Body of pancreas (tissue), 4 donors: ENCODE measurements around the gene PDLIM7. TPM values are rescaled to one million over a fixed set of nuclear protein-coding genes. Genes with fewer than 3 reads are reported as not detected.

Source experiments
- ATAC-seq: fragments of 150-250 bp; one replicate; pipeline ENCODE4 v1.9.1; 2016
- DNase-seq, 4 donors: peaks; one replicate each; pipeline ENCODE4 v3.0.0-alpha.2; 2019
- H3K27ac ChIP-seq, 4 donors: fragments of 200-600 bp; sonication (generic); 1 replicate in 3 of 4; 2 replicates in 1 of 4; pipeline versions ENCODE4 v1.5.1 to v1.6.1; 2016 to 2019; ENCODE audit warnings: mild to moderate bottlenecking in 1 of 4, mixed read lengths in 1 of 4, moderate library complexity in 1 of 4
- H3K27me3 ChIP-seq, 2 donors: fragments of 200-600 bp; sonication (generic); one replicate each; pipeline ENCODE4 v1.6.0; 2016; ENCODE audit warnings: mild to moderate bottlenecking in 1 of 2
- H3K36me3 ChIP-seq, 2 donors: fragments of 200-600 bp; sonication (generic); replicated peaks in 1 of 2; 2 replicates each; pipeline ENCODE4 v1.5.1; 2016; ENCODE audit warnings: low read depth in 2 of 2; ENCODE audit not compliant: insufficient read depth in 1 of 2
- H3K4me1 ChIP-seq: fragments of 200-600 bp; sonication (generic); one replicate; pipeline ENCODE4 v1.6.0; 2016
- H3K4me3 ChIP-seq, 2 donors: fragments of 200-600 bp; sonication (generic); 1 replicate in 1 of 2; 2 replicates in 1 of 2; pipeline ENCODE4 v1.5.1; 2016 to 2019
- H3K9me3 ChIP-seq, 3 donors: fragments of 200-600 bp; sonication (generic); 1 replicate in 2 of 3; 2 replicates in 1 of 3; pipeline ENCODE4 v1.5.1; 2016
- CTCF ChIP-seq, 7 experiments: fragments of 450-650 bp in 4 of 7; fragments of 200-600 bp in 3 of 7; sonication (generic) in 3 of 7; IDR thresholded peaks; one replicate each; pipeline ENCODE4 v1.5.1; 2016 to 2019; ENCODE audit warnings: antibody characterized with exemption in 7 of 7
- POLR2A ChIP-seq, 3 donors: fragments of 450-650 bp; IDR thresholded peaks; one replicate each; pipeline ENCODE4 v1.6.1; 2016; ENCODE audit warnings: antibody characterized with exemption in 3 of 3, mild to moderate bottlenecking in 2 of 3
- WGBS, 2 donors: methylation state at CpG; one replicate each; pipeline ENCODE4 v1.1.5; 2017; 5-methylcytosine and 5-hydroxymethylcytosine counted together
- intact Hi-C: fragments of 100-400 bp; cut with DNase I; formaldehyde crosslinking; loops from one replicate; pipeline ENCODE4 v1.15.1; 2023
- total RNA-seq, 2 donors: library from RNA; depleted of rRNA; stranded (reverse); fragments of >200 nt; gene quantifications; one replicate each; pipeline ENCODE4 v1.1.0, GENCODE V29; 2016

Gene PDLIM7
- total RNA-seq, 2 donors from 2014 or later = 7.3 to 15.8 TPM

DNA sequence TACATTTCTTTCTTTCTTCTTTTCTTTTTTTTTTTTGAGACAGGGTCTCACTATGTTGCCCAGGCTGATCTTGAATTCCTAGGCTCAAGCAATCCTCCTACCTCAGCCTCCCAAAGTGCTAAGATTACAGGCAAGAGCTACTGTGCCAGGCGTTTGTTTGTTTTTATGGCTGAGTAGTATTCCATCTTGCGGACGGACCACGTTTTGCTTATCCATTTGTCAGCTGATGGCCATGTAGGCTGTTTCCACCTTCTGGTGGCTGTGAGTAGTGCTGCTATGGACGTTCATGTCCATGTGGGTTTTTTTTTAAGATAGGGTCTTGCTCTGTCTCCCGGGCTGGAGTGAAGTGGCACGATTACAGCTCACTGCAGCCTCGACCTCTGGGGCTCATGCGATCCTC is 9.8 kb upstream of the PDLIM7 start:
- H3K27ac ChIP-seq = no peak overlapping the region
- WGBS, 2 donors = 44 to 54% methylated on average over 9 of the region's 9 CpGs
- peaks cover 14% of the 10 kb centered on the region for H3K4me1 ChIP-seq
- no peak overlapping the region for H3K4me3 ChIP-seq
- intact Hi-C loops = no loop called here
- DNase-seq (no peak), ATAC-seq (no peak)
- TF ChIP-seq POLR2A (IDR thresholded peaks at IDR 0.05) (no peak), CTCF (IDR thresholded peaks at IDR 0.05) (peak in 1 of 7 experiments; percentile 8)
- no peaks in the 10 kb centered on the region for H3K9me3 ChIP-seq
- peaks cover 6 to 12% of the 10 kb centered on the region in 2 donors for H3K36me3 ChIP-seq
- no peaks in the 10 kb centered on the region for H3K27me3 ChIP-seq

DNA sequence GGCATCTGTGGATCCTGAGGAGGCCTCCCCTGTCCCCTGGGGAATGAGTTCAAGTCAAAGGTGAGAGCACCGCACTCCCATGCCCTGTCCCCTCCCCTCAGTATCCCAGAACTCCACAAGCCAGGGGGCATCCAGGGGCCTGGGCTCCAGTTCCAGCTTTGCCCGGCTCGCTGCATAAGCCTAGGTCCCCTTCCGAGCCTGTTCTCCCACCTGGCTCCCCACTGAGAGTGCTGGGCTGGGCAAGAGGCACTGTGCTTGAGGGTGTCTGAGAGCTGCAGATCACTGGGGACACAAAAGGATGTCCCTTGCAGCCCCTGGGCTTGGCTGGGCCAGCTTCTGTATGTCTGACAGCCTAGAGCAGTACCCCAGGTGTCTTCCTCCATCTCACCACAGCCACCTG is 7.7 kb upstream of the PDLIM7 start:
- Histone ChIP-seq H3K9me3 (no peaks in the 10 kb centered on the region), H3K27me3 (no peaks in the 10 kb centered on the region), H3K36me3 (no peaks in the 10 kb centered on the region), H3K27ac (no peak overlapping the region), H3K4me3 (no peak overlapping the region), H3K4me1 (peaks cover 12% of the 10 kb centered on the region)
- intact Hi-C loops = no loop called here
- TF ChIP-seq CTCF (IDR thresholded peaks at IDR 0.05) (no peak), POLR2A (IDR thresholded peaks at IDR 0.05) (no peak)
- 88 to 95% methylated on average over 4 of the region's 4 CpGs for WGBS, 2 donors
- no peak for DNase-seq
- ATAC-seq = no peak

- no peak for ATAC-seq
- Histone ChIP-seq H3K4me3 (no peak overlapping the region), H3K27me3 (no peaks in the 10 kb centered on the region)
Measured at GRCh38 chr5:177504086-177505056, 7.0 kb upstream of the PDLIM7 start.

GRCh38 chr5:177503351-177504085 is 6.1 kb upstream of the PDLIM7 start:
- TF ChIP-seq CTCF (IDR thresholded peaks at IDR 0.05) (no peak), POLR2A (IDR thresholded peaks at IDR 0.05) (no peak)
- peaks cover 6% of the 10 kb centered on the region for H3K4me1 ChIP-seq
- no peaks in the 10 kb centered on the region for H3K27me3 ChIP-seq
- no peak overlapping the region for H3K27ac ChIP-seq
- no peak overlapping the region for H3K4me3 ChIP-seq
- H3K36me3 ChIP-seq = no peaks in the 10 kb centered on the region
- no peak for ATAC-seq
- intact Hi-C loops = loop anchor here (5.0 kb wide), 1 partner anchor 116 kb away; no protein-coding TSS in a partner anchor
- no peak for DNase-seq
- H3K9me3 ChIP-seq = no peaks in the 10 kb centered on the region
- 73 to 78% methylated on average over 8 to 23 of the region's 24 CpGs for WGBS, 2 donors

More at GRCh38 chr5:177504086-177505056, 7.0 kb upstream of the PDLIM7 start:
- 82 to 87% methylated on average over 3 to 44 of the region's 47 CpGs for WGBS, 2 donors
- Histone ChIP-seq H3K36me3 (no peaks in the 10 kb centered on the region), H3K27ac (no peak overlapping the region), H3K9me3 (no peaks in the 10 kb centered on the region), H3K4me1 (peaks cover 6% of the 10 kb centered on the region)
- no peak for DNase-seq
- TF ChIP-seq POLR2A (IDR thresholded peaks at IDR 0.05) = no peak
- TF ChIP-seq CTCF (IDR thresholded peaks at IDR 0.05) = no peak
- intact Hi-C loops = loop anchor here (5.0 kb wide), 1 partner anchor 117 kb away; no protein-coding TSS in a partner anchor
